Right renal cortex interstitium (tissue), 3 donors: ENCODE results near the gene S100A2. TPM values are rescaled to one million over a fixed set of nuclear protein-coding genes. Genes with fewer than 3 reads are reported as not detected.
"Not testable (repeated sequence)": the region's sequence is repeated elsewhere in the genome, so short reads cannot be mapped to it uniquely, and the experiment has no call there.

Experiments
- DNase-seq, 3 donors: peaks; one replicate each; pipeline ENCODE4 v3.0.0-alpha.2; 2013; ENCODE audit warnings: low read depth in 3 of 3, low spot score in 2 of 3
- polyA plus RNA-seq, 3 donors: library from polyadenylated mRNA; unstranded; fragments of 120-200 nt; gene quantifications; one replicate each; pipeline ENCODE4 v1.2.1, GENCODE V29; 2013; ENCODE audit not compliant: insufficient read length in 3 of 3

Gene S100A2
- polyA plus RNA-seq, 3 donors, result 5.0 to 9.6 (median 9.2) TPM

- DNase-seq, result no peak
Observed at GRCh38 chr1:153566414-153567371, 1.0 kb upstream of the S100A2 start.

- DNase-seq, result no peak
Observed at GRCh38 chr1:153563991-153564390, 1.7 kb downstream of the S100A2 start.

GRCh38 chr1:153563483-153563901, 2.2 kb downstream of the S100A2 start:
- DNase-seq, result no peak

DNA sequence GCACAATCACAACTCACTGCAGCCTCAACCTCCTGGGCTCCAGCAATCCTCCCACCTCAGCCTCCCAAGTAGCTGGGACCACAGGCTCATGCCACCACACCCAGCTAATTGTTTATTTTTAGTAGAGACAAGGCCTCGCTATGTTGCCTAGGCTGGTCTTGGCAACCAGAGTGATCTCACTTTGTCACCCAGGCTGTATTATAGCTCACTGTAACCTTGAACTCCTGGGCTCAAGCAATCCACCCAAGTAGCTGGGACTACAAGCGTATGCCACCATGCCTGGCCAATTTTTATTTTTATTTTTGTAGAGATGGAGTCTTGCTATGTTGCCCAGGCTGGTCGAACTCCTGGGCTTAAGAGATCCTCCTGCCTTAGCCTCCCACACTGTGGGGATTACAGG, 3.6 kb downstream of the S100A2 start:
- DNase-seq, result not testable (repeated sequence)

DNA sequence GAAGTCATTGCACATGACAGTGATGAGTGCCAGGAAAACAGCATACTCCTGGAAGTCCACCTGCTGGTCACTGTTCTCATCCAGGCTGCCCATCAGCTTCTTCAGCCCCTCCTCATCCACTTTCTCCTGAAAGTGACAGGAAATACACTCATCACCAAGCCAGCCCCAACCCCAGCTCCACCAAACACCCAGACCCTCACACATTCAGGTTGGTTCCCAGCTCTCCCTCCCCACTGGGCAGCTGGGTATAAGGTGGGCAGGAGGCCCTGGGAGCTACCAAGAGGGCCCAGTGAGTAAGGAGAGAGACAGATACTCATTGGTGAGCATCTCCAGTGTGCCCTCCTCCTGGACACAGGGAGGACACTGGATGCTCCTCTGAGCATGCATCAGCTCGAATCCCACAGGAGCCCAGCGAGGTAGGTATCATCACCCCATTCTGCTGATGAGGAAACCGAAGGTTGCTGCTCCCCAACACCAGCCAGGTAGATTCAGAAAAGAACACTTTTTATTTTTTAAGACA, 4.1 kb downstream of the S100A2 start:
- DNase-seq, result no peak

DNA sequence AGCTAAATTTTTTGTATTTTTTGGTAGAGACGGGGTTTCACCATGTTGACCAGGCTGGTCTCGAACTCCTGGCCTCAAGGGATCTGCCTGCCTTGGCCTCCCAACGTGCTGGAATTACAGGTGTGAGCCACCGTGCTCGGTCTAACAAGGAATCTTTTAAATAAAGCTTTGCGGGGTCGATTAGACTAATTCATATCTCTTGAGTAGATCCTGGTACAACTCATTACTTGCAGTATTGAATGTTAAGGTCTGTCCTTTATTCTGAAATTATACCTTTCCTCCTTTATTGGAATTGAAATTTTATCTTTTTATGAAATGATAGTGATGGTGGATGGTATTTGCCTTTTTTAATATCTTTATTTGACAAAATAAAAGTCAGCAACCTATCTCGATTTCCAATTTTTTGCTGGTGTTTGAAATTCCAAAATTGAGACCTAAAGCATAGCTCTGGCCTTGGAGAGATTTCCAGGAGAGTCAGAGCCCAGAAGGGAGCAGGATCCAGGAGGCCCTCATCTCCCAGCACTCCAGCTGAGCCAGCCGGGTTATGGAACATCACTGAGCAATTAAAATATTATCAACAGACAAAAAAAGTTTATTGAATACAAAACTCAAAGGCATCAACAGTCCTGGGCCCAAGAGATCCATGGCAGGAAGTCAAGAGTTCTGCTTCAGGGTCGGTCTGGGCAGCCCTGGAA, 4.7 kb downstream of the S100A2 start:
- DNase-seq, result no peak

DNA sequence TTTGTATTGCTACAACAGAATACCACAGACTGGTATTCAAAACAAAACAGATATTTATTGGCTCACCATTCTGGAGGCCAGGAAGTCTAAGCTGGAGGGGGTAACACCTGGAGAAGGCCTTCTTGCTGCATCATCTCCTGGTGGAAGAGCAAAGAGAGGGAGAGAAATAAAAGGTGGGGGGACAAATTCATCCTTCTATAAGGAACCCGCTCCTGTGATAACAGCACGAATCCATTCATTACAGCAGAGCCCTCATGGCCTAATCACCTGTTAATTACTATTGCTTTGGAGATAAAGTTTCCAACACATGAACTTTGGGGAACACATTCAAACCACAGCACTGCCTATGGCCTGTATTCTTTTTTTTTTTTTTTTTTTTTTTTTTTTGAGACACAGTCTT, 5.4 kb downstream of the S100A2 start:
- DNase-seq, result no peak

GRCh38 chr1:153557877-153558276, 7.8 kb downstream of the S100A2 start:
- no peak for DNase-seq

GRCh38 chr1:153556348-153556747, 9.3 kb downstream of the S100A2 start:
- DNase-seq, result no peak

DNA sequence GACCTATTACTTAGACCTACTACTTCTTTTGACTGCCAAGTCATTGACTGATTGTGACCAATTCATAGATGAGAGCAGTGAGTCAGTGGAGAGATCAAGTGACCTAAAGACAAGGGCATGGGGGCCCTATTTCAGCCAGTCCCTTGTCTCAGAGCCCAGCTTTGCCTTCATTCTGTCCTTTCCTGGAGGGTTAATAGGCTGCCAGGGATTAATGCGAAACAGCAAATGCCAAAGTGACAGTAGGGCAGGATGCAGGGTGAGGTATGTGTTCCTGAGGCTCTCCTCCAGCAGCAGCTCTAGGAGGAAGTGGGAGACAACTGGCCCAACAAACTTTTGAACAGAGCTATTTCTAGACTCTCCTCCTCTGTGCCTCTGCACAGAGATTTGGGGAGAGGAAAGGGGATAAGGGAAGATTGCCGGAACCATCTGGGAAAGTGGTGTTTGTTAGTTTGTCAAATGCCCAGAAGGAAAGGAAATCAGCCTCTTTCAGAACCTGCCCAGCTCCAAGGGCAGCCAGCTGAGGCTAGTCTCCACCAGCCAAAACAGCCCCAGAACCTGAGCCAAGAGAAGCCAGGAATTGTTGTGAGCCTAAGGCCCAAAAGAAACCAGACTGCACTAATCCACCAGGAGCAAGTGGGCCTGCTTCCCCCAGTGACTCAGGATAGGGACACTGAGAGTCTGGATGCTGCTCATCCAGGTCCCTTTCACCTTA, 11.7 kb downstream of the S100A2 start:
- DNase-seq, result no peak

- DNase-seq, result no peak
Observed at GRCh38 chr1:153553096-153553495, 12.5 kb downstream of the S100A2 start.

DNA sequence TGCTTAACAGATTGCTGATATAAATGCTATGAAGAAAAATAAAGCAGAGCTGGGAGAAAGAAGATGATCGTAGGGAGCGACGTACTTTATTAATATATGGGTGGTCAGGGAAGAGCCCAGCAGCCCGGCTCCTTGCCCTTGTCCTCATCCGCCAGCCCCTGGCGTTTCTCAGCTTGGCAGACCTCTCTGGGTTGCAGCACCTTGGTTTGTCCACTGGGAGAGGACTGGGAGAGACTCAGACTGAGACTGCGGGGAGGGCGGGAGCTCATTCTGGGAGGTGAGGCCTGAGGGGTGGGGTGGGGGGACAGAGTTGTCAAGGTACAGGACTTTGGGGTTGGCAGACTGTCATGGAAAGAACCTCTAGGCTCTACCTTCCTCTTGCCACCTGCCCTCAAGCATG, 13.3 kb downstream of the S100A2 start:
- no peak for DNase-seq

DNA sequence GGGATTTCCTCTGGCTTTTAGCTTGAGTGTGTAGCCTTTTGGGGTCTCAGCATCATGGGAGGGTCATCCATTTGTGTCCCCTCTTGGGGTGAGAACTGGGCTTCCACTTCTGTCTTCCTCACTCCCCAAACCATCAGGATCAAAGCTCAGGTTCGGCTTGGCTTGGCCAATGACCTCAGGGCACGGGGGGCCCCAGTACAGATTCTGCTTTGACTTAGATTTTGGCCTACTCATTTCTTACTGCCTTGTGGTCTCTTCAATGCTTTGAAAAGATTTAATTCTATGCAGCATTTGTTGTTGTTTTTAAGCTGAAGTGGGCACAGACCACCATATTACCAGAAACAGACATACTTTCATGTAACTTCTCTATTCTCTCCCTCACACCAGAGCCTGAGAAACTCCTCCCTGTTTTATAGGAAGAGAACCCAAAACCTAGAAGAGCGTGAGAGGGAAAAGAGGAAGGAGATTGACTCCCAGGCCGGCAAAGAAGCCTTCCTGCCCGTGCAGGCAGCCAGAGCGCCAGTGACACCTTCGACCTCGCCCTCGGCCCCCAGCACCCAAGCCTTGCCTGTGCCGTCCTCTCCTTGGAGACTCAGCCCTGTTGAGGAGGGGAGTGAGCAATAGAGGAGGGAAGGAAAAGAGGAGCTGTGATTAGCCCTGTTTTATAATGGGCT, 14.7 kb downstream of the S100A2 start:
- DNase-seq, result no peak

GRCh38 chr1:153550398-153550758, 15.3 kb downstream of the S100A2 start:
- DNase-seq, result no peak

DNA sequence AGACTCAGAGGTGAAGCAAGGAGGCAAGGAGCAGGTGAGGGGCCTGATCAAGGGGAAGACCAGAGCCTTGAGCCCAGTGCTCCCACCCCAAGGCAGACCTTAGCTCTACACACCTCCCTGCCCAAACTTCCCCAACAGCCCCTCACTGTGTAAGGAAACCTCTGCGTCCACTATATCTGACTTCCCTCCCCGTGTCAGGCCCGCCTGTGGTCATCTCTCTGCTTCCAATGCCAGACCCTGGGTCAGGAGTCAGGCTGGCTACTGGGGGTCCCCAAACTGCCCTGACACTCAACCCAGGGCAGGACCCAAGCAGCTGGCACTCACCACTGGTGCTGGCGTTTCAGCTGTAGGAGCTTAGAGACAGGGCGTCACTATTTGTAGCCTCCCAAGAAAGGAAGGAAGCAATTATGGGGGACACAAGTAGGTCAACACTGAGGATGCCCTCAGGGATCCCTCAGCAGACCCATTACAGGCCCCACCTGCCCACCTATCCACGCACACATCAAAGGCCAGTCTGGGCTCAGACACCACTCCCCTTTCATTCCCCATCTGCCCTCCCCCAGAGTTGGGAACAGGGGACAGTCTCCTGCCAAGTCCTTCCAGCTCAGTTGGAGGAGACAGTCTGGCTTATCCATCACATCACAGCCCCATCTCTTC, 15.8 kb downstream of the S100A2 start:
- no peak for DNase-seq

DNA sequence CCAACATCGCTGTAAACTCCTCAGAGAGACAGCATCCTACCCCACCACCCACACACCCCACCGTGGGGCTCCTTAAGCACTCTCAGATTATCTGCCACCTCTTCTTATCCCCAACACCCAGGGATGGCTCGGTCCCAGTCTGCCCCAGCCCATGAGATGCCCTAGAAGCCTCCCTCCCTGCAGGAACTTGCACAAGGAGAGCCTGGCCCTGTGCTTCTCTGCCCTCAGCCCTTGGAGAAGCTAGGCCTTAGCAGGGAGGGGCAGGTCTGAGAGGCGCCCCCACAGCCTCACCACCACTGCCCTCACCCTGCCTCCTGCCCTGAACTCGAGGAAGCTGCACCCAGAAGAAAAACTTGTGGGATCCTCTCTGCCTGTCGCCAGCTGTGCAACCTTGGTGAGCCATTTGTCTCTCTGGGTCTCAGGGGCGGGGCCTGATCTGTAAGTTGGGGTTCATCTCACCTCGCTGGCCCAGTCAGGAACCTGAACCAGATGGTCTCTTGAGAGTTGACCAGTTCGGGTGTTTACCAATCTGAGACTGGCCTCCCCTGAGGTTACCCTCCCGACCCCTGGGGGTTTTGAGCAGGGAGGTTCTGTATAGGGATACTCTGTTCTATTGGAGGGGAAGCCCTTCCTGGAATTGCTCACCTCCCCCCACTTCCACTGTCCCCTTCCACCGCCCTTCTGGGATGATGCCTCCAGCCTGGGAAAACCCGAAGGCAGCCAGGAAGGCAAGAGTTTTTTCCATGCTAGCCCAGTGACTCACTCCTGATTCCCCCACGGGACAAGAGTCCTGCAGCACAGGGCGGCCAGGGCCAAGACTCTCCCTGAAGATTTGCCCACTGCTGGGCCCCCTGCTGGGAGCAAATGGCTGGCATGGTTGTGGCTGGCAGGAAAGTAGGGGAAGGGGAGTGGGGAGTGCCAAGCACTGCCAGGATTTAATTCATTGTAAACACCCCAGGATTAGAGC, 16.6 kb downstream of the S100A2 start, which contains the start of gene S100A3:
Gene S100A3 (minus strand): TSS at position 537 of the 967 bp plus-strand sequence. CDS start 773 bp downstream, outside the sequence.
- DNase-seq, result no peak

- DNase-seq, result no peak
Observed at GRCh38 chr1:153547560-153548551, 17.8 kb downstream of the S100A2 start.
